Breast epithelium (tissue), 3 donors: ENCODE data around the gene TFAP2E.
"Not testable (repeated sequence)": the region's sequence is repeated elsewhere in the genome, so short reads cannot be mapped to it uniquely, and the experiment has no call there.

ENCODE experiments used
- POLR2A ChIP-seq: fragments of 450-650 bp; IDR thresholded peaks from one replicate; pipeline ENCODE4 v1.6.1; 2016; ENCODE audit warnings: antibody characterized with exemption, mild to moderate bottlenecking, moderate library complexity
- POLR2AphosphoS5 ChIP-seq, 3 donors: sonication (generic); formaldehyde crosslinking; IDR thresholded peaks; one replicate each; pipeline ENCODE4 v1.6.1; 2017; ENCODE audit warnings: antibody characterized with exemption in 3 of 3
- TF ChIP-seq, protein P1 (sequence below), 3 donors: fragments of 450-650 bp; IDR thresholded peaks; one replicate each; pipeline ENCODE4 v1.5.1; 2016 to 2017; ENCODE audit warnings: antibody characterized with exemption in 3 of 3, mild to moderate bottlenecking in 3 of 3, moderate library complexity in 3 of 3

- TF ChIP-seq POLR2AphosphoS5 (IDR thresholded peaks at IDR 0.05); POLR2A: not testable (repeated sequence)
- TF ChIP-seq, protein P1, sequence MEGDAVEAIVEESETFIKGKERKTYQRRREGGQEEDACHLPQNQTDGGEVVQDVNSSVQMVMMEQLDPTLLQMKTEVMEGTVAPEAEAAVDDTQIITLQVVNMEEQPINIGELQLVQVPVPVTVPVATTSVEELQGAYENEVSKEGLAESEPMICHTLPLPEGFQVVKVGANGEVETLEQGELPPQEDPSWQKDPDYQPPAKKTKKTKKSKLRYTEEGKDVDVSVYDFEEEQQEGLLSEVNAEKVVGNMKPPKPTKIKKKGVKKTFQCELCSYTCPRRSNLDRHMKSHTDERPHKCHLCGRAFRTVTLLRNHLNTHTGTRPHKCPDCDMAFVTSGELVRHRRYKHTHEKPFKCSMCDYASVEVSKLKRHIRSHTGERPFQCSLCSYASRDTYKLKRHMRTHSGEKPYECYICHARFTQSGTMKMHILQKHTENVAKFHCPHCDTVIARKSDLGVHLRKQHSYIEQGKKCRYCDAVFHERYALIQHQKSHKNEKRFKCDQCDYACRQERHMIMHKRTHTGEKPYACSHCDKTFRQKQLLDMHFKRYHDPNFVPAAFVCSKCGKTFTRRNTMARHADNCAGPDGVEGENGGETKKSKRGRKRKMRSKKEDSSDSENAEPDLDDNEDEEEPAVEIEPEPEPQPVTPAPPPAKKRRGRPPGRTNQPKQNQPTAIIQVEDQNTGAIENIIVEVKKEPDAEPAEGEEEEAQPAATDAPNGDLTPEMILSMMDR (IDR thresholded peaks at IDR 0.05), result not testable (repeated sequence)
Observed at GRCh38 chr1:35581621-35582020, 8.5 kb downstream of the TFAP2E start.
